Measurements from ENCODE around the gene ABCA7.

Gene ABCA7

DNA sequence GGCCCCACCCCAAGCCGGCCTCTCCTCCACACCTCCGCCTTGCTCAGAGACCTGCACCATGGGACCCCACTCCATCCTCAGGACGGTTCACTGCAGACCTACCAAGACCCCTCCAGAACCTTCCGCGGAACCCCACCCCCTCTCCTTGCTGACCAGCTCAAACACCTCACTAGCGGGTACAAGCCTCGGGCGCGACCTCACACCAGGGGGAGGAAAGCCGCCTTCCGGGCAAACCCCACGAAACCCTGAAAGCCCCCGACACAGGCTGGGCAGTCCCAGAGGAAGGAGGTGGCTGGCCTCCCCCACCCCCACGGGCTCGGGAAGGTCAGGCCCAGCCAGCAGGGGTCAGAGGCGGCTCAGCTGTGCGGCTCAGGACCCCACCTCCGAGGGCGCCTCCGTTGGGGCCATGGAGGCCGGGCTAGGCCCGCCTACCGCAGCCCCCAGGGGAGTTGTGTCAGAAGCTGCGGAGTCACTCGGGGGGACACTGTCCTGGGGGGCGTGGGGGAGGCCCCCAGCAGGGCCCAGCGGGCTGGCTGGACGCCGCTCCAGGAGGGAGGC is 29.8 kb upstream of the ABCA7 start:
- no peak for TF ChIP-seq EZH2phosphoT487 (conservative IDR thresholded peaks at IDR 0.05; ENCODE audit: low read length)
- TF ChIP-seq, protein P1, sequence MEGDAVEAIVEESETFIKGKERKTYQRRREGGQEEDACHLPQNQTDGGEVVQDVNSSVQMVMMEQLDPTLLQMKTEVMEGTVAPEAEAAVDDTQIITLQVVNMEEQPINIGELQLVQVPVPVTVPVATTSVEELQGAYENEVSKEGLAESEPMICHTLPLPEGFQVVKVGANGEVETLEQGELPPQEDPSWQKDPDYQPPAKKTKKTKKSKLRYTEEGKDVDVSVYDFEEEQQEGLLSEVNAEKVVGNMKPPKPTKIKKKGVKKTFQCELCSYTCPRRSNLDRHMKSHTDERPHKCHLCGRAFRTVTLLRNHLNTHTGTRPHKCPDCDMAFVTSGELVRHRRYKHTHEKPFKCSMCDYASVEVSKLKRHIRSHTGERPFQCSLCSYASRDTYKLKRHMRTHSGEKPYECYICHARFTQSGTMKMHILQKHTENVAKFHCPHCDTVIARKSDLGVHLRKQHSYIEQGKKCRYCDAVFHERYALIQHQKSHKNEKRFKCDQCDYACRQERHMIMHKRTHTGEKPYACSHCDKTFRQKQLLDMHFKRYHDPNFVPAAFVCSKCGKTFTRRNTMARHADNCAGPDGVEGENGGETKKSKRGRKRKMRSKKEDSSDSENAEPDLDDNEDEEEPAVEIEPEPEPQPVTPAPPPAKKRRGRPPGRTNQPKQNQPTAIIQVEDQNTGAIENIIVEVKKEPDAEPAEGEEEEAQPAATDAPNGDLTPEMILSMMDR (IDR thresholded peaks at IDR 0.05; ENCODE audit: insufficient read depth, low read length, poor library complexity, severe bottlenecking), result no peak
- H3K9me2 ChIP-seq (replicated peaks; ENCODE audit: insufficient read depth, low read length), result no peaks in the 10 kb centered on the region
- no peak overlapping the region for H3K4me2 ChIP-seq (ENCODE audit: low read depth, low read length, poor library complexity, severe bottlenecking)
- H3K4me3 ChIP-seq (ENCODE audit: insufficient read depth, low read length, poor library complexity, severe bottlenecking), result no peak overlapping the region
- no peaks in the 10 kb centered on the region for H3K36me3 ChIP-seq (ENCODE audit: low read length)
- H4K20me1 ChIP-seq (ENCODE audit: low read depth, low read length), result no peaks in the 10 kb centered on the region
- H3K27me3 ChIP-seq (ENCODE audit: low read length), result no peaks in the 10 kb centered on the region
- H3K9ac ChIP-seq (ENCODE audit: low read length), result no peak overlapping the region
- H2AFZ ChIP-seq (ENCODE audit: low read depth, low read length, severe bottlenecking), result no peak overlapping the region
- no peak overlapping the region for H3K27ac ChIP-seq (ENCODE audit: low read depth, low read length)
- peaks cover 7% of the 10 kb centered on the region; the same call in 1 of the 2 replicates for H3F3A ChIP-seq (ENCODE audit: insufficient read depth)
- H3K9me3 ChIP-seq (ENCODE audit: insufficient read depth, low read length), result no peaks in the 10 kb centered on the region
- peaks cover 6% of the 10 kb centered on the region for H3K79me2 ChIP-seq (ENCODE audit: insufficient read depth, low read length)

DNA sequence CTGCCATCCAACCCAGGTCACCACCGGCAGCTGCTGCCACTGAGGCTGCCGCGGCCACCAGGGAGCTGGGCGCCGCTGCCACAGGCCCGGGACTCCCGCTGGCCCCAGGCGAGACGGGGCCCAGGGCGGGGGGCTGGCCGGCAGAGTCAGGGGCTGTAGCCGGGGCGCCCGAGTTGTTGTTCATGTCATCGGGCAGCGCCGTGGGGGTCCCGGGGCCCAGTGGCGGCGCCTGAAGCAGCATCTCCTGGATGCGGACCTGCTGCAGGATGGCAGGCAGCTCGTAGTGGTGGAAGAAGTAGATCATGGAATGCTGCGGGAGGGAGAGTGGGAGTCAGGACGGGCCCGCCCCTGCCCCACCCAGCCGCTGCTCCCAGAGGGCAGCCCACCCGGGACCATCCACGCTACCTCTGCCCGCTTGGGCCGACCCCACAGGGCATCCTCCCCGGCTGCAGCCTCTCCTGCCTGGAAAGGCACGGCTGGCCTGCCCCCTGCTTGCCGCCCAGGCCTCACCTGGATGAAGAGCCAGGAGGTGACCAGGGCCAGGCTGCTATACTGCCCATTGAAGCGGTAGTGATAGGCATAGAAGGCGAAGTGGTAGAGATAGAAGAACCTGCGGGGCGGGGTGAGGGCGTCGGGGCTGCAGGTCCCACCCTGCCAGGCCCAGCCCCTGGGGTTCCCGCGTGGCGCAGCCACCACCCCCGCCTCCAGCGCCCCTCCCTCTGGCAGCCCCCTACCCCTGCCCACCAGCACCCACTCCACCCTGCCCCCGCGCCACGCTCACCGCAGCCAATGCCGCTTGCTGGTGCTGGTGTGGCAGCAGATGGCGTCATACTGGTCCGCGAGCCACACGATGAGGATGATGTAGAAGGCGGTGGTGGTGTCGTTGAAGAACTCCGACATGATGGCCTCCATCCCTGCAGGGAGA is 29.1 kb upstream of the ABCA7 start:
- Histone ChIP-seq H4K20me1 (ENCODE audit: low read depth, low read length) (no peaks in the 10 kb centered on the region), H3K27me3 (ENCODE audit: low read length) (no peaks in the 10 kb centered on the region), H3K4me3 (ENCODE audit: insufficient read depth, low read length, poor library complexity, severe bottlenecking) (no peak overlapping the region), H3K9me3 (ENCODE audit: insufficient read depth, low read length) (no peaks in the 10 kb centered on the region), H3K36me3 (ENCODE audit: low read length) (no peaks in the 10 kb centered on the region), H2AFZ (ENCODE audit: low read depth, low read length, severe bottlenecking) (no peak overlapping the region), H3K9me2 (replicated peaks; ENCODE audit: insufficient read depth, low read length) (no peaks in the 10 kb centered on the region), H3F3A (ENCODE audit: insufficient read depth) (peaks cover 7% of the 10 kb centered on the region; the same call in 1 of the 2 replicates), H3K9ac (ENCODE audit: low read length) (no peak overlapping the region), H3K4me2 (ENCODE audit: low read depth, low read length, poor library complexity, severe bottlenecking) (no peak overlapping the region), H3K27ac (ENCODE audit: low read depth, low read length) (no peak overlapping the region), H3K79me2 (ENCODE audit: insufficient read depth, low read length) (peaks cover 14% of the 10 kb centered on the region)
- TF ChIP-seq EZH2phosphoT487 (conservative IDR thresholded peaks at IDR 0.05; ENCODE audit: low read length), result no peak

DNA sequence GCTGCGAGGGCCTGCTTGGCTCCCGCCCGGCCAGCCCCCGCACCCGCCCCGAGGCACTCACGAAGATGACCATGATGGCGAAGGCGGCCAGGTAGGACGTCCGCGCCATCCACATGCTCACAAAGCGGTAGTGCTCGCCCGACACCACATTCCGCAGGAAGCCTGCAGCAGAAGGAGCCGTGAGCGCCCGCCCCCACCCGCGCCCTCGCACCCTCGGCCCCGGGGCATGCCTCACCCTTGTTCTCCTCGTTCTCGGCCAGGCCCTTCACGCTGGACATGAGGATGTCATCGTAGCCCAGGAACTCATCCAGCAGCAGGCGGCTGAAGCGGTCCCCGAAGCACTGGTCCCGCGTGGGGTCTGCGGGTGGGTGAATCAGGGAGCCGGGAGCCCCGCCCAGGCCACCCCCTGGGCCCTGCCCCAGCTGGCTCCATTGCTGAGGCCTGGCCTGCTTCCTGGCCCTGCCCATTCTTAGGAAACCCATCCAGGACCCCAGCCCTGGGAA is 28.0 kb upstream of the ABCA7 start:
- Histone ChIP-seq H3K4me3 (ENCODE audit: insufficient read depth, low read length, poor library complexity, severe bottlenecking) (no peak overlapping the region), H3K9me3 (ENCODE audit: insufficient read depth, low read length) (no peaks in the 10 kb centered on the region), H3K36me3 (ENCODE audit: low read length) (no peaks in the 10 kb centered on the region), H4K20me1 (ENCODE audit: low read depth, low read length) (0 out of 2 replicates have a peak, but pooled peaks cover 4% of the 10 kb centered on the region), H2AFZ (ENCODE audit: low read depth, low read length, severe bottlenecking) (no peak overlapping the region), H3K79me2 (ENCODE audit: insufficient read depth, low read length) (peaks cover 24% of the 10 kb centered on the region), H3K27me3 (ENCODE audit: low read length) (no peaks in the 10 kb centered on the region), H3K4me2 (ENCODE audit: low read depth, low read length, poor library complexity, severe bottlenecking) (no peak overlapping the region), H3K9me2 (replicated peaks; ENCODE audit: insufficient read depth, low read length) (no peaks in the 10 kb centered on the region), H3F3A (ENCODE audit: insufficient read depth) (0 out of 2 replicates have a peak, but pooled peaks cover under 1% of the 10 kb centered on the region), H3K27ac (ENCODE audit: low read depth, low read length) (no peak overlapping the region), H3K9ac (ENCODE audit: low read length) (no peak overlapping the region)
- TF ChIP-seq, protein P1 (IDR thresholded peaks at IDR 0.05; ENCODE audit: insufficient read depth, low read length, poor library complexity, severe bottlenecking), result no peak
- TF ChIP-seq EZH2phosphoT487 (conservative IDR thresholded peaks at IDR 0.05; ENCODE audit: low read length), result no peak

Data from SU-DHL-6 (cell line).